IMR-90 (cell line): Measurements from ENCODE around the gene PIP5K1C. TPM values are rescaled to one million over a fixed set of nuclear protein-coding genes. Genes with fewer than 3 reads are reported as not detected.

Source experiments
- ATAC-seq: fragments of 200-7000 bp; cut with Tn5 transposase; 2 replicates; pipeline ENCODE4 v1.9.1; 2020; ENCODE audit warnings: low read depth, mild to moderate bottlenecking, moderate library complexity
- BruUV-seq: library from RNA; stranded (reverse); fragments of 400-500 nt; replicated peaks from 2 replicates; lab custom pipeline; 2021; lab: Mats Ljungman, UMichigan
- CTCF ChIA-PET: fragments of 300-600 bp; formaldehyde crosslinking; extraction: SDS; loops from one replicate; lab custom pipeline; 2021; ENCODE audit warnings: antibody characterized with exemption; lab: Yijun Ruan, JAX
- POLR2A ChIA-PET: fragments of 300-600 bp; sonication (Branson Sonifier 250); formaldehyde crosslinking; loops from one replicate; lab custom pipeline; 2022; ENCODE audit warnings: antibody characterized with exemption; ENCODE audit not compliant: unreplicated experiment; lab: Charles Lee
- DNase-seq: peaks from one replicate; pipeline ENCODE4 v3.0.0; 2013
- H2AFZ ChIP-seq: replicated peaks from 2 replicates; pipeline ENCODE3; 2013; ENCODE audit warnings: low read length, mild to moderate bottlenecking; ENCODE audit not compliant: poor library complexity
- H2AK5ac ChIP-seq: 2 replicates; pipeline ENCODE4 v1.6.1; 2013; ENCODE audit warnings: low read depth, low read length, inconsistent platforms
- H2AK9ac ChIP-seq: replicated peaks from 2 replicates; pipeline ENCODE3; 2013; ENCODE audit warnings: mild to moderate bottlenecking, low read depth, low read length, moderate library complexity; ENCODE audit not compliant: poor library complexity
- H2BK120ac ChIP-seq: 2 replicates; pipeline ENCODE4 v1.6.1; 2013; ENCODE audit warnings: low read depth, low read length, inconsistent platforms
- H2BK15ac ChIP-seq: 3 replicates; pipeline ENCODE4 v1.6.1; 2013; ENCODE audit warnings: low read depth, low read length, inconsistent platforms
- H2BK20ac ChIP-seq: 2 replicates; pipeline ENCODE4 v1.6.1; 2013; ENCODE audit warnings: low read depth, mild to moderate bottlenecking, inconsistent platforms, low read length, moderate library complexity
- H2BK5ac ChIP-seq: 2 replicates; pipeline ENCODE4 v1.6.1; 2013; ENCODE audit warnings: mild to moderate bottlenecking, low read depth, low read length, inconsistent platforms; ENCODE audit not compliant: poor library complexity, severe bottlenecking
- H3K14ac ChIP-seq: replicated peaks from 2 replicates; pipeline ENCODE4 v1.6.1; 2013; ENCODE audit warnings: low read depth, low read length, inconsistent platforms
- H3K18ac ChIP-seq: 2 replicates; pipeline ENCODE4 v1.6.1; 2013; ENCODE audit warnings: low read depth, low read length, control low read depth
- H3K23ac ChIP-seq: 2 replicates; pipeline ENCODE4 v1.6.1; 2013; ENCODE audit warnings: low read depth, low read length, inconsistent platforms
- H3K27ac ChIP-seq: 2 replicates; pipeline ENCODE4 v1.5.1; 2013; ENCODE audit warnings: mild to moderate bottlenecking, control low read depth, low read length; ENCODE audit not compliant: insufficient read depth
- H3K27me3 ChIP-seq: 2 replicates; pipeline ENCODE4 v1.6.1; 2013; ENCODE audit warnings: low read length; ENCODE audit not compliant: control insufficient read depth, insufficient read depth
- H3K36me3 ChIP-seq: 2 replicates; pipeline ENCODE4 v1.6.1; 2013; ENCODE audit warnings: low read length, mixed read lengths; ENCODE audit not compliant: control insufficient read depth, insufficient read depth
- H3K4ac ChIP-seq: 2 replicates; pipeline ENCODE4 v1.6.1; 2013; ENCODE audit warnings: low read depth, low read length, inconsistent platforms
- H3K4me1 ChIP-seq: 2 replicates; pipeline ENCODE4 v1.6.1; 2013; ENCODE audit warnings: low read length, mixed read lengths; ENCODE audit not compliant: control insufficient read depth, insufficient read depth
- H3K4me2 ChIP-seq: 2 replicates; pipeline ENCODE4 v1.6.1; 2013; ENCODE audit warnings: low read depth, mild to moderate bottlenecking, control low read depth, low read length, moderate library complexity
- H3K4me3 ChIP-seq: 2 replicates; pipeline ENCODE4 v1.5.1; 2013; ENCODE audit warnings: low read depth, mild to moderate bottlenecking, control low read depth, low read length, moderate library complexity; ENCODE audit not compliant: insufficient read depth
- H3K56ac ChIP-seq: 2 replicates; pipeline ENCODE4 v1.6.1; 2013; ENCODE audit warnings: low read length, inconsistent platforms; ENCODE audit not compliant: insufficient read depth; ENCODE audit errors: extremely low read depth
- H3K79me1 ChIP-seq, 2 experiments: 2 replicates each; pipeline ENCODE4 v1.6.1; 2013; ENCODE audit warnings: low read length in 2 of 2, inconsistent platforms in 1 of 2, low read depth in 1 of 2
- H3K9ac ChIP-seq: 2 replicates; pipeline ENCODE4 v1.6.1; 2013; ENCODE audit warnings: low read depth, low read length, control low read depth
- H3K9me1 ChIP-seq: 2 replicates; pipeline ENCODE4 v1.6.1; 2013; ENCODE audit warnings: low read length, inconsistent platforms; ENCODE audit not compliant: insufficient read depth
- H3K9me3 ChIP-seq: 2 replicates; pipeline ENCODE4 v1.6.1; 2013; ENCODE audit warnings: low read length; ENCODE audit not compliant: control insufficient read depth, insufficient read depth
- H4K20me1 ChIP-seq: 2 replicates; pipeline ENCODE4 v1.6.1; 2013; ENCODE audit warnings: low read length, inconsistent platforms; ENCODE audit not compliant: insufficient read depth
- H4K5ac ChIP-seq: 2 replicates; pipeline ENCODE4 v1.6.1; 2013; ENCODE audit warnings: mild to moderate bottlenecking, low read depth, low read length, control low read depth
- H4K8ac ChIP-seq, 2 experiments: 2 replicates each; pipeline ENCODE4 v1.6.1; 2013; ENCODE audit warnings: low read depth in 2 of 2, low read length in 2 of 2, control low read depth in 1 of 2, inconsistent platforms in 1 of 2
- H4K91ac ChIP-seq: 2 replicates; pipeline ENCODE4 v1.6.1; 2013; ENCODE audit warnings: low read depth, low read length, inconsistent platforms; ENCODE audit not compliant: insufficient read depth
- RFX5 ChIP-seq: IDR thresholded peaks from 2 replicates; pipeline ENCODE4 v1.8.0; 2012; ENCODE audit warnings: low read depth, mild to moderate bottlenecking, low read length, moderate library complexity
- WGBS, 2 experiments: methylation state at CpG; one replicate each; pipeline versions ENCODE4 v1.1.5 to v1.1.7; 2013; ENCODE audit warnings: missing lambda C conversion rate in 2 of 2; ENCODE audit not compliant: insufficient read length in 1 of 2; ENCODE audit errors: extremely low coverage in 2 of 2; 5-methylcytosine and 5-hydroxymethylcytosine counted together
- dilution Hi-C: fragments of 300-500 bp; cut with HindIII; formaldehyde crosslinking; loops from one replicate; pipeline ENCODE4 v1.14.3; 2018; ENCODE audit warnings: low sequenced_read_pairs; ENCODE audit not compliant: unreplicated experiment
- in situ Hi-C: fragments of 300-500 bp; cut with MboI; formaldehyde crosslinking; loops from 3 replicates; pipeline ENCODE4 v1.14.3; 2019; ENCODE audit warnings: low sequenced_read_pairs, inconsistent platforms, mixed read lengths
- intact Hi-C: fragments of 100-400 bp; cut with micrococcal nuclease; formaldehyde crosslinking; loops from 2 replicates; pipeline ENCODE4 v1.10.0; 2022
- polyA plus RNA-seq, 3 experiments: library from polyadenylated mRNA; depleted of rRNA; stranded (reverse); fragments of >200 nt; gene quantifications; 2 replicates each; pipeline ENCODE4 v1.2.3, GENCODE V29; 2012; ENCODE audit warnings: low replicate concordance in 1 of 3
- total RNA-seq: library from RNA; depleted of rRNA; stranded (reverse); fragments of >200 nt; gene quantifications from 2 replicates; pipeline ENCODE4 v1.2.3, GENCODE V29; 2012

PIP5K1C gene
- total and polyA plus RNA-seq, 2 of the 4 experiments (the other 2 are of a cell fraction) = 13.6 to 23.3 TPM

DNA sequence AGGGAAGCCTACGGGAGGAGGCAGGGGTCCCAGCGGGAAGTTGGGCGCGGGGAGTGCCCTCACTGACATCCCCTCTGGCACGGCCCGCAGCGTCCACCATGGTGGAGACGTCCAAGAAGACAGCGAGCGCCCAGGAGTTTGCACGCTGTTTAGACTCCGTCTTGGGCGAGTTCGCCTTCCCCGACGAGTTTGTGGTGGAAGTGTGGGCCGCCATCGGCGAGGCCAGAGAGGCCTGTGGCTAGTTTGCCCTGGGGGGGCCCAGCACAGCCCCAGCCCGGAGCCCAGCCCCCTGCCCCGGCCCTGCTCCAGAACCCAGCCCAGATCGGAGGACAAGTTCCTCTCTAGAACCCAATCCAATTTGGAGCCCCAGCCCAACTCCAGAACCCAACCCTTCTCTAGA is 110.3 kb downstream of the PIP5K1C start:
- Histone ChIP-seq H2AK9ac (no peak overlapping the region), H3K27me3 (peaks cover 13% of the 10 kb centered on the region), H3K79me1 (no peaks in the 10 kb centered on the region), H2BK5ac (no peak overlapping the region), H3K27ac (no peak overlapping the region), H2AFZ (no peak overlapping the region), H2BK120ac (no peak overlapping the region), H3K4ac (no peak overlapping the region), H4K20me1 (no peaks in the 10 kb centered on the region), H4K8ac (no peak overlapping the region), H2BK20ac (no peak overlapping the region), H3K23ac (no peak overlapping the region), H3K9me3 (no peaks in the 10 kb centered on the region; the same call in 1 of the 2 replicates), H3K56ac (no peak overlapping the region), H4K91ac (no peak overlapping the region), H4K5ac (no peak overlapping the region), H3K4me3 (no peak overlapping the region), H3K9me1 (no peaks in the 10 kb centered on the region), H3K9ac (no peak overlapping the region), H3K4me1 (no peaks in the 10 kb centered on the region), H3K36me3 (no peaks in the 10 kb centered on the region), H2BK15ac (no peak overlapping the region), H3K14ac (no peak overlapping the region), H3K18ac (no peak overlapping the region), H3K4me2 (no peak overlapping the region), H2AK5ac (no peak overlapping the region)
- no TSS peak for BruUV-seq
- DNase-seq (no peak), ATAC-seq (no peak)
- ChIA-PET CTCF (no interaction called here), POLR2A (no interaction called here)
- 94% methylated on average over 7 of the region's 22 CpGs; no CpG with 5 or more reads in 1 of the 2 experiments for WGBS, 2 experiments
- intact Hi-C loops = no loop called here
- in situ Hi-C loops = no loop called here
- dilution Hi-C loops = no loop called here
- TF ChIP-seq RFX5 = no peak
